Mammary epithelial cell (primary cell): ENCODE results near the gene KPNA6.

Experiments used
- CTCF ChIP-seq, 2 donors: IDR thresholded peaks in 1 of 2; conservative IDR thresholded peaks in 1 of 2; 2 replicates each; pipeline ENCODE4 v1.5.1; 2011 to 2012; ENCODE audit warnings: inconsistent platforms in 2 of 2, low read length in 2 of 2, mild to moderate bottlenecking in 2 of 2, control low read depth in 1 of 2, low read depth in 1 of 2; ENCODE audit not compliant: insufficient read depth in 1 of 2; ENCODE audit errors: extremely low read depth in 1 of 2
- EZH2 ChIP-seq: IDR thresholded peaks from 2 replicates; pipeline ENCODE4 v1.6.1; 2012; ENCODE audit warnings: low read length, inconsistent platforms, borderline replicate concordance

DNA sequence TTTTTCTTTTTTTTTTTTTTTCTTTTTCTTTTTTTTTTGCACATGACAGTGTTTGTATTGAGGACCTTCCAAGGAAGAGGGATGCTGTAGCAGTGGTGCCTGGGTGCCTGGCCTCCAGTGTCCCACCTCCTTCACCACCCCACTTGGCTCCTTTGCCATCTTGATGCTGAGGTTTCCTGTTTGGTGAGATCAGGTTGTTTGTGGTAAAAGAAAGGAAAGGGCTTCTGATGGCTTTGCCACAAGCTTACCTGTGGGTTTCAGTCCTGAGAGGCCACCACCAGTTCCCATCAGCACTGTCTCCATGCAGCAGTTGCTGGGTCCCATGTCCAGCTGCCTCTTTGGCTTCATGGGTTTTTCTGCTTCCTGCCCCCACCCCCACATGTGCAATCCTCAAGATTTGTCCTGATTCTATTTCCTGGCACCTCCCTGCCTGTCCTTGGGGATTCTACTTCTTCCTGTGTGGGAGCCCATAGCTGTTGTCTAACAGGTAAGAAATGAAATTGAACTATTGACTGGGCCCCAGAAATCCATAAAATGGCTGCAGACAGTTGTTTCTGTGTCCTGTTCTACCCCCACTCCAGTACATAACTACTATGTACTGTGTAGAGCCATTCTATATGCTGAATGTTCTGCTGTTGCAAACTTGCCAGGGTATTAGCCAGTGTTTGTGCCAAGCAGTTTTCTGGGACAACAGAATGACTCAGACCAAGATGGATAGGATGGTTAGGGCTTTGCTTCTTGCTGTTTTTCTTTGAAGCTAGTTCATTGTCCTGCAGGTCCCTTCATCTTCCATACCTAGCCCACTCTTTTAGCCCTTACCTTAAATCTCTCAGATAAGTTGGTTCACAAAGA lies 88.3 kb downstream of the KPNA6 start:
- TF ChIP-seq CTCF (conservative IDR thresholded peaks at IDR 0.05 in 1 of 2, IDR thresholded peaks at IDR 0.05 in 1 of 2; ENCODE audit: extremely low read depth in 1 of 2, insufficient read depth in 1 of 2, low read depth in 1 of 2, low read length in 2 of 2) = no peak
- no peak for TF ChIP-seq EZH2
